OCI-LY7 (cell line): Measurements from ENCODE around the gene PCDHGA4. TPM values are rescaled to one million over a fixed set of nuclear protein-coding genes. Genes with fewer than 3 reads are reported as not detected.

ENCODE experiments used
- BruUV-seq: library from RNA; stranded (reverse); fragments of 400-500 nt; replicated peaks from 2 replicates; lab custom pipeline; 2021; lab: Mats Ljungman, UMichigan
- CTCF ChIA-PET: fragments of 300-600 bp; sonication (Branson Sonifier 250); formaldehyde crosslinking; loops from one replicate; lab custom pipeline; 2022; ENCODE audit warnings: antibody characterized with exemption; ENCODE audit not compliant: unreplicated experiment; lab: Charles Lee
- POLR2A ChIA-PET: fragments of 300-600 bp; sonication (Branson Sonifier 250); formaldehyde crosslinking; loops from one replicate; lab custom pipeline; 2022; ENCODE audit warnings: antibody characterized with exemption; lab: Charles Lee
- DNase-seq: peaks from one replicate; pipeline ENCODE4 v3.0.0-alpha.2; 2015; ENCODE audit warnings: low spot score
- H2AFZ ChIP-seq: fragments of 200-600 bp; sonication (generic), shearing (Covaris generic); 2 replicates; pipeline ENCODE4 v1.6.1; 2014; ENCODE audit warnings: mild to moderate bottlenecking, antibody characterized with exemption, low read length, moderate library complexity
- H3K27ac ChIP-seq: fragments of 200-600 bp; sonication (generic); 2 replicates; pipeline ENCODE4 v1.5.1; 2014; ENCODE audit warnings: mixed run types, low read depth, mild to moderate bottlenecking, moderate library complexity, low read length, inconsistent platforms; ENCODE audit not compliant: poor library complexity, severe bottlenecking
- H3K36me3 ChIP-seq: fragments of 200-600 bp; sonication (generic); 2 replicates; pipeline ENCODE4 v1.6.1; 2014; ENCODE audit warnings: mild to moderate bottlenecking, antibody characterized with exemption, low read length, moderate library complexity, mixed read lengths; ENCODE audit not compliant: insufficient read depth
- H3K4me1 ChIP-seq: fragments of 200-600 bp; sonication (generic); 2 replicates; pipeline ENCODE4 v1.5.1; 2014; ENCODE audit warnings: mild to moderate bottlenecking, low read length; ENCODE audit not compliant: insufficient read depth, poor library complexity, severe bottlenecking
- H3K4me2 ChIP-seq: fragments of 200-600 bp; sonication (generic); 2 replicates; pipeline ENCODE4 v1.6.1; 2014; ENCODE audit warnings: mild to moderate bottlenecking, low read length
- H3K4me3 ChIP-seq: fragments of 200-600 bp; sonication (generic); 2 replicates; pipeline ENCODE4 v1.5.1; 2014; ENCODE audit warnings: mild to moderate bottlenecking, low read depth, low read length; ENCODE audit not compliant: poor library complexity, severe bottlenecking
- H3K79me2 ChIP-seq: fragments of 200-600 bp; sonication (generic); 2 replicates; pipeline ENCODE4 v1.6.1; 2016; ENCODE audit warnings: low read depth, mild to moderate bottlenecking, low read length, moderate library complexity, mixed read lengths; ENCODE audit not compliant: insufficient read depth
- H3K9me2 ChIP-seq: fragments of 200-600 bp; sonication (generic); 2 replicates; pipeline ENCODE4 v1.6.1; 2016; ENCODE audit warnings: mild to moderate bottlenecking, low read length, mixed read lengths; ENCODE audit not compliant: insufficient read depth
- H3K9me3 ChIP-seq: fragments of 200-600 bp; sonication (generic); 2 replicates; pipeline ENCODE4 v1.6.1; 2014; ENCODE audit warnings: mild to moderate bottlenecking, mixed run types, low read length, mixed read lengths
- H4K20me1 ChIP-seq: fragments of 200-600 bp; sonication (generic); 2 replicates; pipeline ENCODE4 v1.6.1; 2014; ENCODE audit warnings: mild to moderate bottlenecking, antibody characterized with exemption, low read length, moderate library complexity, mixed read lengths; ENCODE audit not compliant: insufficient read depth
- CTCF ChIP-seq: fragments of 200-600 bp; sonication (generic); conservative IDR thresholded peaks from 2 replicates; pipeline ENCODE4 v1.5.1; 2014; ENCODE audit warnings: mild to moderate bottlenecking, antibody characterized with exemption, low read length, moderate library complexity, mixed read lengths
- EZH2phosphoT487 ChIP-seq: fragments of 200-600 bp; sonication (generic); IDR thresholded peaks from 2 replicates; pipeline ENCODE4 v1.6.1; 2018; ENCODE audit warnings: low read depth, borderline replicate concordance, mild to moderate bottlenecking, mixed run types, antibody characterized with exemption, low read length, moderate library complexity, mixed read lengths
- intact Hi-C: fragments of 100-400 bp; cut with micrococcal nuclease; formaldehyde crosslinking; loops from one replicate; pipeline ENCODE4 v1.10.0; 2022; ENCODE audit not compliant: unreplicated experiment
- total RNA-seq, 2 experiments: library from RNA; depleted of rRNA in 1 of 2; stranded (reverse); fragments of >200 nt in 1 of 2; shearing (Covaris generic) in 1 of 2; gene quantifications; 2 replicates each; pipeline ENCODE4 v1.2.3, GENCODE V29; 2014 to 2022

Gene PCDHGA4
- total RNA-seq, 2 experiments from 2014 or later, result 1.9 to 3.5 TPM

GRCh38 chr5:141319699-141320098 lies 35.1 kb upstream of the PCDHGA4 start:
- Histone ChIP-seq H3K4me1 (peaks cover 34% of the 10 kb centered on the region), H3K4me3 (peak overlapping the region; percentile 96), H4K20me1 (no peaks in the 10 kb centered on the region), H3K79me2 (peaks cover 64% of the 10 kb centered on the region), H3K9me2 (no peaks in the 10 kb centered on the region), H2AFZ (no peak overlapping the region), H3K4me2 (peak overlapping the region; percentile 79), H3K36me3 (peaks cover 57% of the 10 kb centered on the region), H3K27ac (peak overlapping the region; percentile 85), H3K9me3 (peaks cover 49% of the 10 kb centered on the region)
- intact Hi-C loops, result loop anchor here (10.0 kb wide), 1 partner anchor 785 kb away; the partner anchor contains the start of gene NDFIP1
- ChIA-PET CTCF (interaction anchor here (0.6 to 2.0 kb wide), 9 partner anchors 8 to 194 kb away, joined by 3 to 5 read pairs (median 3); partner anchors contain the start of gene PCDHGA1), POLR2A (interaction anchor here (0.6 to 3.2 kb wide), 16 partner anchors 8 to 1037 kb away, joined by 3 to 29 read pairs (median 4); partner anchors contain the start of gene PCDHGA1)
- TF ChIP-seq EZH2phosphoT487 (no peak), CTCF (no peak)
- no TSS peak for BruUV-seq
- no peak for DNase-seq

GRCh38 chr5:141320225-141321169 lies 34.3 kb upstream of the PCDHGA4 start, which contains the start of gene TAF7:
Gene TAF7, minus strand, starts transcription at chr5:141320784. Its CDS starts 740 bp downstream, at chr5:141320044.
- POLR2A ChIA-PET, result interaction anchor here (0.6 to 3.2 kb wide), 23 partner anchors 9 to 1036 kb away, joined by 3 to 29 read pairs (median 4); partner anchors contain the start of genes PCDHGA1, PCDHGA2 and RNF14
- BruUV-seq, result TSS peak; percentile 83

More at GRCh38 chr5:141320225-141321169, 34.3 kb upstream of the PCDHGA4 start, which contains the start of gene TAF7:
- intact Hi-C loops, result loop anchor here (10.0 kb wide), 1 partner anchor 784 kb away; the partner anchor contains the start of gene NDFIP1
- Histone ChIP-seq H4K20me1 (no peaks in the 10 kb centered on the region), H3K4me3 (peak within 1 kb of the TSS; percentile 96), H3K9me3 (peaks cover 45% of the 10 kb centered on the region), H3K9me2 (no peaks in the 10 kb centered on the region), H3K27ac (peak within 1 kb of the TSS; percentile 85), H3K4me2 (peak within 1 kb of the TSS; percentile 79), H3K4me1 (peaks cover 34% of the 10 kb centered on the region), H3K36me3 (peaks cover 49% of the 10 kb centered on the region), H2AFZ (peak within 1 kb of the TSS; percentile 83), H3K79me2 (peaks cover 58% of the 10 kb centered on the region)
- TF ChIP-seq EZH2phosphoT487, result no peak
- TF ChIP-seq CTCF, result peak; percentile 96
- CTCF ChIA-PET, result interaction anchor here (0.6 to 2.0 kb wide), 10 partner anchors 9 to 237 kb away, joined by 3 to 5 read pairs (median 3); partner anchors contain the start of genes PCDHGA1 and PCDHGA3
- DNase-seq, result peak; percentile 97
